Large intestine (tissue), 3 donors: Measurements from ENCODE around the gene FZR1. TPM values are rescaled to one million over a fixed set of nuclear protein-coding genes. Genes with fewer than 3 reads are reported as not detected.
A peak's percentile ranks its signal among the peaks of the same experiment; 100 is the strongest.

Source experiments
- DNase-seq, 2 donors: peaks; one replicate each; pipeline versions ENCODE4 v3.0.0 to v3.0.0-alpha.2; 2013
- H3K27ac ChIP-seq: one replicate; pipeline ENCODE4 v1.5.1; 2013; ENCODE audit warnings: low read length
- H3K27me3 ChIP-seq: 2 replicates; pipeline ENCODE4 v1.6.1; 2013; ENCODE audit warnings: low read length; ENCODE audit not compliant: control insufficient read depth, insufficient read depth
- H3K36me3 ChIP-seq: 2 replicates; pipeline ENCODE4 v1.6.1; 2013; ENCODE audit warnings: low read length; ENCODE audit not compliant: control insufficient read depth, insufficient read depth
- H3K4me1 ChIP-seq: one replicate; pipeline ENCODE4 v1.6.1; 2013; ENCODE audit warnings: low read length; ENCODE audit not compliant: control insufficient read depth, insufficient read depth
- H3K4me3 ChIP-seq: one replicate; pipeline ENCODE4 v1.5.1; 2013; ENCODE audit warnings: low read length
- H3K9me3 ChIP-seq: one replicate; pipeline ENCODE4 v1.6.1; 2013; ENCODE audit warnings: mild to moderate bottlenecking, low read depth, low read length, moderate library complexity; ENCODE audit not compliant: control insufficient read depth
- WGBS: methylation state at CpG from one replicate; pipeline ENCODE4 v1.1.5; 2013; ENCODE audit warnings: low lambda C conversion rate; ENCODE audit not compliant: insufficient coverage; 5-methylcytosine and 5-hydroxymethylcytosine counted together
- polyA plus RNA-seq: library from polyadenylated mRNA; unstranded; fragments of 120-200 nt; gene quantifications from one replicate; pipeline ENCODE4 v1.2.1, GENCODE V29; 2013

FZR1 gene
- polyA plus RNA-seq, 1 donor, result 42.5 TPM

- Histone ChIP-seq H3K36me3 (peaks cover 31% of the 10 kb centered on the region), H3K27me3 (no peaks in the 10 kb centered on the region), H3K4me1 (peaks cover 39% of the 10 kb centered on the region), H3K27ac (peak overlapping the region; percentile 85), H3K9me3 (peaks cover 2% of the 10 kb centered on the region), H3K4me3 (no peak overlapping the region)
- DNase-seq, result peak; percentile 91 to 98
- no CpG with 5 or more reads among the region's 8 CpGs for WGBS
These were observed 32.1 kb upstream of the FZR1 start for GRCh38 chr19:3474010-3474409.

GRCh38 chr19:3474614-3475013 is 31.5 kb upstream of the FZR1 start:
- Histone ChIP-seq H3K4me1 (peaks cover 40% of the 10 kb centered on the region), H3K36me3 (peaks cover 31% of the 10 kb centered on the region), H3K4me3 (no peak overlapping the region), H3K27ac (peak overlapping the region; percentile 85), H3K27me3 (no peaks in the 10 kb centered on the region), H3K9me3 (peaks cover 2% of the 10 kb centered on the region)
- DNase-seq, result no peak
- no CpG with 5 or more reads among the region's 2 CpGs for WGBS

- peaks cover 40% of the 10 kb centered on the region for H3K4me1 ChIP-seq
- 91% methylated on average over 4 of the region's 4 CpGs for WGBS
- H3K27ac ChIP-seq, result peak overlapping the region; percentile 85
These were observed 30.7 kb upstream of the FZR1 start for GRCh38 chr19:3475449-3475848.

GRCh38 chr19:3476830-3477229 is 29.3 kb upstream of the FZR1 start:
- 100% methylated on average over 1 of the region's 2 CpGs for WGBS
- Histone ChIP-seq H3K4me3 (no peak overlapping the region), H3K9me3 (peaks cover 2% of the 10 kb centered on the region), H3K36me3 (peaks cover 31% of the 10 kb centered on the region), H3K27ac (no peak overlapping the region), H3K27me3 (peaks cover 2% of the 10 kb centered on the region), H3K4me1 (peaks cover 53% of the 10 kb centered on the region)
- DNase-seq, result no peak

More at GRCh38 chr19:3475449-3475848, 30.7 kb upstream of the FZR1 start:
- H3K9me3 ChIP-seq, result peaks cover 2% of the 10 kb centered on the region
- DNase-seq, result no peak
- H3K4me3 ChIP-seq, result no peak overlapping the region
- H3K36me3 ChIP-seq, result peaks cover 31% of the 10 kb centered on the region
- no peaks in the 10 kb centered on the region for H3K27me3 ChIP-seq

GRCh38 chr19:3477506-3477905 is 28.6 kb upstream of the FZR1 start:
- Histone ChIP-seq H3K27ac (no peak overlapping the region), H3K27me3 (peaks cover 5% of the 10 kb centered on the region), H3K9me3 (peaks cover 4% of the 10 kb centered on the region), H3K4me1 (peaks cover 55% of the 10 kb centered on the region), H3K4me3 (no peak overlapping the region), H3K36me3 (peaks cover 31% of the 10 kb centered on the region)
- no peak for DNase-seq

GRCh38 chr19:3477951-3478350 is 28.2 kb upstream of the FZR1 start:
- H3K4me3 ChIP-seq, result peak overlapping the region; percentile 20
- peaks cover 51% of the 10 kb centered on the region for H3K4me1 ChIP-seq
- peak overlapping the region; percentile 92 for H3K27ac ChIP-seq
- H3K27me3 ChIP-seq, result peaks cover 5% of the 10 kb centered on the region
- no peak for DNase-seq
- WGBS, result no CpG with 5 or more reads among the region's 2 CpGs
- peaks cover 8% of the 10 kb centered on the region for H3K9me3 ChIP-seq
- peaks cover 29% of the 10 kb centered on the region for H3K36me3 ChIP-seq

- H3K4me3 ChIP-seq, result peak overlapping the region; percentile 58
- peak overlapping the region; percentile 92 for H3K27ac ChIP-seq
- H3K4me1 ChIP-seq, result peaks cover 45% of the 10 kb centered on the region
- H3K36me3 ChIP-seq, result peaks cover 29% of the 10 kb centered on the region
- peaks cover 5% of the 10 kb centered on the region for H3K27me3 ChIP-seq
- peak; percentile 48 to 73 for DNase-seq
- H3K9me3 ChIP-seq, result peaks cover 10% of the 10 kb centered on the region
- WGBS, result no CpG with 5 or more reads among the region's 27 CpGs
These were observed 27.5 kb upstream of the FZR1 start for GRCh38 chr19:3478409-3479176.

GRCh38 chr19:3479177-3479833 is 26.8 kb upstream of the FZR1 start:
- 100% methylated on average over 1 of the region's 7 CpGs for WGBS
- H3K36me3 ChIP-seq, result peaks cover 28% of the 10 kb centered on the region
- H3K27ac ChIP-seq, result peak overlapping the region; percentile 92
- peak; percentile 77 to 81 for DNase-seq
- H3K4me1 ChIP-seq, result peaks cover 41% of the 10 kb centered on the region
- peaks cover 5% of the 10 kb centered on the region for H3K27me3 ChIP-seq
- peak overlapping the region; percentile 58 for H3K4me3 ChIP-seq
- peaks cover 10% of the 10 kb centered on the region for H3K9me3 ChIP-seq

- Histone ChIP-seq H3K4me3 (peak overlapping the region; percentile 58), H3K27ac (peak overlapping the region; percentile 92), H3K4me1 (peaks cover 35% of the 10 kb centered on the region), H3K36me3 (peaks cover 22% of the 10 kb centered on the region), H3K9me3 (peaks cover 10% of the 10 kb centered on the region), H3K27me3 (peaks cover 5% of the 10 kb centered on the region)
- peak; percentile 77 to 84 for DNase-seq
- 17% methylated on average over 1 of the region's 9 CpGs for WGBS
These were observed 26.3 kb upstream of the FZR1 start for GRCh38 chr19:3479834-3480215.

- Histone ChIP-seq H3K27me3 (peaks cover 5% of the 10 kb centered on the region), H3K9me3 (peaks cover 10% of the 10 kb centered on the region), H3K4me1 (peaks cover 30% of the 10 kb centered on the region), H3K27ac (peak within 1 kb of the TSS; percentile 92), H3K4me3 (peak within 1 kb of the TSS; percentile 58), H3K36me3 (peaks cover 15% of the 10 kb centered on the region)
- no CpG with 5 or more reads among the region's 27 CpGs for WGBS
- peak; percentile 96 to 98 for DNase-seq
These were observed 25.6 kb upstream of the FZR1 start, which contains the start of gene SMIM24 for GRCh38 chr19:3480383-3481091. SMIM24 (minus strand) TSS chr19:3480525; CDS start chr19:3480463, 62 bp downstream.
